ENCODE results near the gene MYO5B.
"Not testable (repeated sequence)": the region's sequence is repeated elsewhere in the genome, so short reads cannot be mapped to it uniquely, and the experiment has no call there.

DNA sequence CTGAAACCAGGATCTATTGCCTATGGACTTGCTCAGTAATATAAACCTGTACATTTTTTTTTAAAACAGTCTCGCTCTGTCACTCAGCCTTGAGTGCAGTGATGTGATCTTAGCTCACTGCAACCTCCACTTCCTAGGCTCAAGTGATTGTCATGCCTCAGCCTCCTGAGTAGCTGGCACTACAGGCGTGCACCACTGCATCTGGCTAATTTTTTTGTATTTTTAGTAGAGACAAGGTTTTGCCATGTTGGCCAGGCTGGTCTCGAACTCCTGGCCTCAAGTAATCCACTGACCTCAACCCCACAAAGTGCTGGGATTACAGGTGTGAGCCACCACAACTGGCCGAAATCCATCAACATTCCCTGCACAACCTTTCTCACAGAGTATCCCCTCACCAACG, 100.2 kb downstream of the MYO5B start:
- TF ChIP-seq, protein P1, sequence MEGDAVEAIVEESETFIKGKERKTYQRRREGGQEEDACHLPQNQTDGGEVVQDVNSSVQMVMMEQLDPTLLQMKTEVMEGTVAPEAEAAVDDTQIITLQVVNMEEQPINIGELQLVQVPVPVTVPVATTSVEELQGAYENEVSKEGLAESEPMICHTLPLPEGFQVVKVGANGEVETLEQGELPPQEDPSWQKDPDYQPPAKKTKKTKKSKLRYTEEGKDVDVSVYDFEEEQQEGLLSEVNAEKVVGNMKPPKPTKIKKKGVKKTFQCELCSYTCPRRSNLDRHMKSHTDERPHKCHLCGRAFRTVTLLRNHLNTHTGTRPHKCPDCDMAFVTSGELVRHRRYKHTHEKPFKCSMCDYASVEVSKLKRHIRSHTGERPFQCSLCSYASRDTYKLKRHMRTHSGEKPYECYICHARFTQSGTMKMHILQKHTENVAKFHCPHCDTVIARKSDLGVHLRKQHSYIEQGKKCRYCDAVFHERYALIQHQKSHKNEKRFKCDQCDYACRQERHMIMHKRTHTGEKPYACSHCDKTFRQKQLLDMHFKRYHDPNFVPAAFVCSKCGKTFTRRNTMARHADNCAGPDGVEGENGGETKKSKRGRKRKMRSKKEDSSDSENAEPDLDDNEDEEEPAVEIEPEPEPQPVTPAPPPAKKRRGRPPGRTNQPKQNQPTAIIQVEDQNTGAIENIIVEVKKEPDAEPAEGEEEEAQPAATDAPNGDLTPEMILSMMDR (IDR thresholded peaks at IDR 0.05), result not testable (repeated sequence)
- not testable (repeated sequence) for TF ChIP-seq POLR2A (IDR thresholded peaks at IDR 0.05); POLR2AphosphoS5 (IDR thresholded peaks at IDR 0.05; ENCODE audit: insufficient read depth in 1 of 2, low read depth in 1 of 2)
